B cell (primary cell): Measurements from ENCODE around the gene XYLT1. TPM values are rescaled to one million over a fixed set of nuclear protein-coding genes. Genes with fewer than 3 reads are reported as not detected.

Experiments
- ATAC-seq: fragments of 200-7000 bp; cut with Tn5 transposase; one replicate; pipeline ENCODE4 v1.10.0; 2021; ENCODE audit warnings: low read depth, mild to moderate bottlenecking, moderate number of reproducible peaks, moderate library complexity
- CTCF ChIA-PET: fragments of 350-600 bp; sonication (Branson Sonifier 250); formaldehyde crosslinking; loops from one replicate; lab custom pipeline; 2021; ENCODE audit warnings: antibody characterized with exemption, inconsistent platforms; lab: Charles Lee
- POLR2A ChIA-PET: fragments of 350-600 bp; sonication (Branson Sonifier 250); formaldehyde crosslinking; loops from one replicate; lab custom pipeline; 2021; ENCODE audit warnings: antibody characterized with exemption; lab: Charles Lee
- DNase-seq: peaks from one replicate; pipeline ENCODE4 v3.0.0; 2013
- H2AFZ ChIP-seq: 2 replicates; pipeline ENCODE4 v1.6.1; 2012; ENCODE audit warnings: mild to moderate bottlenecking, low read depth, low read length; ENCODE audit not compliant: insufficient read depth, poor library complexity, severe bottlenecking
- H3K27ac ChIP-seq, 2 donors: 1 replicate in 1 of 2; 2 replicates in 1 of 2; pipeline ENCODE4 v1.5.1; 2012 to 2013; ENCODE audit warnings: low read length in 2 of 2, mild to moderate bottlenecking in 2 of 2, moderate library complexity in 1 of 2
- H3K27me3 ChIP-seq, 4 experiments: fragments of 200-600 bp in 1 of 4; sonication (generic) in 1 of 4; replicated peaks in 1 of 4; 1 replicate in 2 of 4; 2 replicates in 2 of 4; pipeline versions ENCODE4 v1.6.1 to v1.7.0; 2013 to 2016; ENCODE audit warnings: low read length in 3 of 4, mild to moderate bottlenecking in 2 of 4, mixed read lengths in 1 of 4, moderate library complexity in 1 of 4; ENCODE audit not compliant: insufficient read depth in 4 of 4, control insufficient read depth in 3 of 4; ENCODE audit errors: control extremely low read depth in 1 of 4
- H3K36me3 ChIP-seq, 2 experiments: replicated peaks in 1 of 2; 1 replicate in 1 of 2; 2 replicates in 1 of 2; pipeline versions ENCODE4 v1.6.1 to v1.7.1; 2013; ENCODE audit warnings: low read length in 1 of 2; ENCODE audit not compliant: insufficient read depth in 2 of 2, control insufficient read depth in 1 of 2; ENCODE audit errors: control extremely low read depth in 1 of 2, extremely low read depth in 1 of 2
- H3K4me1 ChIP-seq, 2 donors: fragments of 200-600 bp in 1 of 2; sonication (generic) in 1 of 2; 1 replicate in 1 of 2; 2 replicates in 1 of 2; pipeline versions ENCODE4 v1.5.1 to v1.6.1; 2013 to 2017; ENCODE audit warnings: low read length in 2 of 2; ENCODE audit not compliant: control insufficient read depth in 2 of 2, insufficient read depth in 2 of 2
- H3K4me2 ChIP-seq: replicated peaks from 2 replicates; pipeline ENCODE3; 2012; ENCODE audit warnings: mild to moderate bottlenecking, low read depth, low read length; ENCODE audit not compliant: poor library complexity, severe bottlenecking
- H3K4me3 ChIP-seq, 5 experiments: fragments of 200-600 bp in 1 of 5; sonication (generic) in 1 of 5; 1 replicate in 3 of 5; 2 replicates in 2 of 5; pipeline versions ENCODE4 v1.5.1 to v1.7.0; 2011 to 2016; ENCODE audit warnings: low read length in 4 of 5, mild to moderate bottlenecking in 4 of 5, low read depth in 2 of 5, control low read depth in 1 of 5, moderate library complexity in 1 of 5; ENCODE audit not compliant: insufficient read depth in 1 of 5; ENCODE audit errors: control extremely low read depth in 1 of 5, extremely low read depth in 1 of 5
- H3K79me2 ChIP-seq: fragments of 200-600 bp; sonication (generic); one replicate; pipeline ENCODE4 v1.6.0; 2016; ENCODE audit warnings: low read length; ENCODE audit not compliant: control insufficient read depth, insufficient read depth
- H3K9ac ChIP-seq: fragments of 200-600 bp; sonication (generic); 2 replicates; pipeline ENCODE4 v1.6.1; 2017; ENCODE audit warnings: mild to moderate bottlenecking, low read length, moderate library complexity
- H3K9me3 ChIP-seq, 3 donors: one replicate each; pipeline versions ENCODE4 v1.6.1 to v1.7.1; 2013; ENCODE audit warnings: low read length in 2 of 3; ENCODE audit not compliant: control insufficient read depth in 2 of 3, insufficient read depth in 1 of 3; ENCODE audit errors: control extremely low read depth in 1 of 3
- H4K20me1 ChIP-seq: 2 replicates; pipeline ENCODE4 v1.6.0; 2012; ENCODE audit warnings: mild to moderate bottlenecking, low read length; ENCODE audit not compliant: insufficient read depth, control insufficient read depth, poor library complexity, severe bottlenecking
- H3K27ac Mint-ChIP-seq: one replicate; pipeline ENCODE4 v1.8.0; 2021; ENCODE audit warnings: mixed read lengths
- H3K27me3 Mint-ChIP-seq: one replicate; pipeline ENCODE4 v1.8.0; 2021; ENCODE audit warnings: mixed read lengths
- H3K4me1 Mint-ChIP-seq: one replicate; pipeline ENCODE4 v1.8.0; 2021; ENCODE audit warnings: mixed read lengths
- H3K4me3 Mint-ChIP-seq: one replicate; pipeline ENCODE4 v1.8.0; 2021; ENCODE audit warnings: mixed read lengths
- H3K9me3 Mint-ChIP-seq: one replicate; pipeline ENCODE4 v1.8.0; 2022; ENCODE audit warnings: mixed read lengths; ENCODE audit not compliant: insufficient read depth
- EZH2 ChIP-seq: IDR thresholded peaks from 2 replicates; pipeline ENCODE4 v1.6.1; 2012; ENCODE audit warnings: borderline replicate concordance, low read depth, mild to moderate bottlenecking, moderate library complexity, low read length; ENCODE audit not compliant: insufficient read depth, poor library complexity, severe bottlenecking
- WGBS: methylation state at CpG from one replicate; pipeline ENCODE4 v1.1.5; 2013; ENCODE audit warnings: missing lambda C conversion rate; ENCODE audit not compliant: insufficient coverage; 5-methylcytosine and 5-hydroxymethylcytosine counted together
- intact Hi-C: fragments of 100-400 bp; cut with micrococcal nuclease; formaldehyde crosslinking; loops from one replicate; pipeline ENCODE4 v1.10.0; 2022
- polyA plus RNA-seq: library from polyadenylated mRNA; depleted of rRNA; stranded (reverse); fragments of >200 nt; gene quantifications from 2 replicates; pipeline ENCODE4 v1.2.3, GENCODE V29; 2012
- total RNA-seq, 2 donors: library from RNA; stranded (reverse); fragments of 120-200 nt in 1 of 2; gene quantifications; 1 replicate in 1 of 2; 2 replicates in 1 of 2; pipeline versions ENCODE4 v1.2.3 to v1.2.4, GENCODE V29; 2013 to 2022
- TF ChIP-seq, protein P1 (sequence below): fragments of 200-600 bp; IDR thresholded peaks from one replicate; pipeline ENCODE4 v1.8.0; 2022; ENCODE audit warnings: antibody characterized with exemption, mild to moderate bottlenecking

The XYLT1 gene
- total and polyA plus RNA-seq, 2 donors (not counting 1 experiment from before 2014, with no cell fraction given): 8.7 to 59.6 TPM

DNA sequence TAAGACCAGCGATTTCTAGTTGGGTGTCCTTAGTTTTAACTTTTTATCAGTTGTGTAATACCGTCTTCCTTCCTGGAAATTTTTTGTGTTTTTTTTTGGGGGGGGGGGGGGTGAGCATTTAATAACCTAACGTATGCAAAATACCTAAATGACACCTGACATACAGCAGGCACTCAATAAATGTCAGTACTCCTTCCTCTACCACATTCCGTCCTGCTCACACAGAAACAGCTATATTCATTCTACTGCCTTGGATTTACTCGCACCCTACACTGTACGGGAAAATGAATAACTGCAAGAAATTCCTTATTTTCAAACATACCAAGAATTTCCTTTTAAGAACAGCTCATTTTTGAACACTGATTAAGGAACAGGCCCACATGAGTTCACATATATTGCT lies 5.3 kb downstream of the XYLT1 start:
- intact Hi-C loops: loop anchor here (5.0 kb wide), 2 partner anchors 98 to 603 kb away; no protein-coding TSS in a partner anchor
- Mint-ChIP-seq H3K4me3 (no peak overlapping the region), H3K4me1 (peaks cover 78% of the 10 kb centered on the region), H3K9me3 (no peaks in the 10 kb centered on the region), H3K27me3 (no peaks in the 10 kb centered on the region), H3K27ac (no peak overlapping the region)
- no peak overlapping the region for H2AFZ ChIP-seq
- H3K4me3 ChIP-seq: no peak overlapping the region
- ATAC-seq (no peak), DNase-seq (no peak)
- no peak overlapping the region for H3K27ac ChIP-seq
- no peaks in the 10 kb centered on the region for H3K27me3 ChIP-seq
- H3K4me2 ChIP-seq: no peak overlapping the region
- WGBS: 100% methylated on average over 3 of the region's 6 CpGs
- H3K9ac ChIP-seq: no peak overlapping the region
- H3K4me1 ChIP-seq: peaks cover 65 to 67% of the 10 kb centered on the region in 2 donors
- H3K36me3 ChIP-seq: peaks cover 0 to 13% of the 10 kb centered on the region in 2 experiments
- peaks cover 92% of the 10 kb centered on the region for H3K79me2 ChIP-seq
- TF ChIP-seq, protein P1, sequence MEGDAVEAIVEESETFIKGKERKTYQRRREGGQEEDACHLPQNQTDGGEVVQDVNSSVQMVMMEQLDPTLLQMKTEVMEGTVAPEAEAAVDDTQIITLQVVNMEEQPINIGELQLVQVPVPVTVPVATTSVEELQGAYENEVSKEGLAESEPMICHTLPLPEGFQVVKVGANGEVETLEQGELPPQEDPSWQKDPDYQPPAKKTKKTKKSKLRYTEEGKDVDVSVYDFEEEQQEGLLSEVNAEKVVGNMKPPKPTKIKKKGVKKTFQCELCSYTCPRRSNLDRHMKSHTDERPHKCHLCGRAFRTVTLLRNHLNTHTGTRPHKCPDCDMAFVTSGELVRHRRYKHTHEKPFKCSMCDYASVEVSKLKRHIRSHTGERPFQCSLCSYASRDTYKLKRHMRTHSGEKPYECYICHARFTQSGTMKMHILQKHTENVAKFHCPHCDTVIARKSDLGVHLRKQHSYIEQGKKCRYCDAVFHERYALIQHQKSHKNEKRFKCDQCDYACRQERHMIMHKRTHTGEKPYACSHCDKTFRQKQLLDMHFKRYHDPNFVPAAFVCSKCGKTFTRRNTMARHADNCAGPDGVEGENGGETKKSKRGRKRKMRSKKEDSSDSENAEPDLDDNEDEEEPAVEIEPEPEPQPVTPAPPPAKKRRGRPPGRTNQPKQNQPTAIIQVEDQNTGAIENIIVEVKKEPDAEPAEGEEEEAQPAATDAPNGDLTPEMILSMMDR: no peak
- no peak for TF ChIP-seq EZH2
- CTCF ChIA-PET: interaction anchor here (1.0 to 1.6 kb wide), 5 partner anchors 10 to 271 kb away, joined by 3 to 5 read pairs (median 3); no protein-coding TSS in a partner anchor
- H4K20me1 ChIP-seq: peaks cover 55% of the 10 kb centered on the region
- no peaks in the 10 kb centered on the region for H3K9me3 ChIP-seq
- POLR2A ChIA-PET: interaction anchor here (0.7 kb wide), 2 partner anchors 67 to 93 kb away, joined by 8 read pairs; no protein-coding TSS in a partner anchor

DNA sequence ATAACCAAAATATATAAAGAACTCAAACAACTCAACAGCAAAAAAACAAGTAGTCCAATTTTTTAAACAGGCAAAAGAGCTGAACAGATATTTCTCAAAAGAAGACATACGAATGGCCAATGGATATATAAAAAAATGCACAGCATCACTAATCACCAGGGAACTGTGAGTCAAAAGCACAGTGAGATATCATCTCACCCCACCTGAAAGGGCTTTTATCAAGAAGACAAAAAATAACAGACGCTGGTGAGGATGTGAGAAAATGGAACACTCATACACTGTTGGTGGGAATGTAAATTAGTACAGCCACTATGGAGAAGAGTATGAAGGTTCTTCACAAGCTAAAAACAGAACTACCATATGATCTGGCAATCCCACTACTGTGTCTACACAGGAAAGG lies 7.4 kb downstream of the XYLT1 start:
- H3K27me3 ChIP-seq: no peaks in the 10 kb centered on the region
- H3K79me2 ChIP-seq: peaks cover 98% of the 10 kb centered on the region
- no peak overlapping the region for H3K27ac ChIP-seq
- peaks cover 64 to 65% of the 10 kb centered on the region in 2 donors for H3K4me1 ChIP-seq
- H3K9ac ChIP-seq: no peak overlapping the region
- Mint-ChIP-seq H3K4me1 (peaks cover 75% of the 10 kb centered on the region), H3K27me3 (no peaks in the 10 kb centered on the region), H3K9me3 (no peaks in the 10 kb centered on the region), H3K4me3 (peak overlapping the region; percentile 20), H3K27ac (no peak overlapping the region)
- intact Hi-C loops: loop anchor here (5.0 kb wide), 1 partner anchor 86 kb away; no protein-coding TSS in a partner anchor
- H3K4me2 ChIP-seq: no peak overlapping the region
- ChIA-PET CTCF (interaction anchor here (1.1 to 1.7 kb wide), 7 partner anchors 11 to 185 kb away, joined by 3 to 8 read pairs (median 5); no protein-coding TSS in a partner anchor), POLR2A (no interaction called here)
- H4K20me1 ChIP-seq: peaks cover 51% of the 10 kb centered on the region
- DNase-seq (no peak), ATAC-seq (no peak)
- no peak overlapping the region for H3K4me3 ChIP-seq
- no peaks in the 10 kb centered on the region for H3K9me3 ChIP-seq
- no peak overlapping the region for H2AFZ ChIP-seq
- WGBS: no CpG with 5 or more reads among the region's 2 CpGs
- peaks cover 0 to 13% of the 10 kb centered on the region in 2 experiments for H3K36me3 ChIP-seq
- TF ChIP-seq EZH2: no peak
